ENCODE results near the gene LEKR1. TPM values are rescaled to one million over a fixed set of nuclear protein-coding genes. Genes with fewer than 3 reads are reported as not detected.

The LEKR1 gene
- total RNA-seq, 2 experiments from 2014 or later, result 0.16 TPM; not detected in 1

- no TSS peak for BruUV-seq (replicated peaks)
- no peaks in the 10 kb centered on the region for H4K20me1 ChIP-seq (ENCODE audit: insufficient read depth, low read length)
- no peak overlapping the region for H3K27ac ChIP-seq (ENCODE audit: low read depth, low read length, poor library complexity, severe bottlenecking)
- TF ChIP-seq, protein P1, sequence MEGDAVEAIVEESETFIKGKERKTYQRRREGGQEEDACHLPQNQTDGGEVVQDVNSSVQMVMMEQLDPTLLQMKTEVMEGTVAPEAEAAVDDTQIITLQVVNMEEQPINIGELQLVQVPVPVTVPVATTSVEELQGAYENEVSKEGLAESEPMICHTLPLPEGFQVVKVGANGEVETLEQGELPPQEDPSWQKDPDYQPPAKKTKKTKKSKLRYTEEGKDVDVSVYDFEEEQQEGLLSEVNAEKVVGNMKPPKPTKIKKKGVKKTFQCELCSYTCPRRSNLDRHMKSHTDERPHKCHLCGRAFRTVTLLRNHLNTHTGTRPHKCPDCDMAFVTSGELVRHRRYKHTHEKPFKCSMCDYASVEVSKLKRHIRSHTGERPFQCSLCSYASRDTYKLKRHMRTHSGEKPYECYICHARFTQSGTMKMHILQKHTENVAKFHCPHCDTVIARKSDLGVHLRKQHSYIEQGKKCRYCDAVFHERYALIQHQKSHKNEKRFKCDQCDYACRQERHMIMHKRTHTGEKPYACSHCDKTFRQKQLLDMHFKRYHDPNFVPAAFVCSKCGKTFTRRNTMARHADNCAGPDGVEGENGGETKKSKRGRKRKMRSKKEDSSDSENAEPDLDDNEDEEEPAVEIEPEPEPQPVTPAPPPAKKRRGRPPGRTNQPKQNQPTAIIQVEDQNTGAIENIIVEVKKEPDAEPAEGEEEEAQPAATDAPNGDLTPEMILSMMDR (conservative IDR thresholded peaks at IDR 0.05; ENCODE audit: low read length), result no peak
- no peak for TF ChIP-seq EZH2phosphoT487 (IDR thresholded peaks at IDR 0.05; ENCODE audit: borderline replicate concordance, low read depth, low read length)
- H3K9me3 ChIP-seq (ENCODE audit: low read length), result no peaks in the 10 kb centered on the region
- ChIA-PET CTCF (ENCODE audit: unreplicated experiment) (no interaction called here), POLR2A (interaction anchor here (0.6 kb wide), 1 partner anchor 1067 kb away, joined by 4 read pairs; no protein-coding TSS in a partner anchor)
- H3K4me1 ChIP-seq (ENCODE audit: insufficient read depth, low read length, poor library complexity, severe bottlenecking), result no peaks in the 10 kb centered on the region
- intact Hi-C loops (cut with micrococcal nuclease; ENCODE audit: unreplicated experiment), result no loop called here
- H3K79me2 ChIP-seq (ENCODE audit: insufficient read depth, low read depth, low read length), result no peaks in the 10 kb centered on the region
- no peak overlapping the region for H3K4me2 ChIP-seq (ENCODE audit: low read length)
- H3K4me3 ChIP-seq (ENCODE audit: low read depth, low read length, poor library complexity, severe bottlenecking), result no peak overlapping the region
- no peaks in the 10 kb centered on the region for H3K36me3 ChIP-seq (ENCODE audit: insufficient read depth, low read length)
- no peak for DNase-seq (ENCODE audit: low spot score)
- H2AFZ ChIP-seq (ENCODE audit: low read length), result no peak overlapping the region
- H3K9me2 ChIP-seq (ENCODE audit: insufficient read depth, low read length), result no peaks in the 10 kb centered on the region
Measured at GRCh38 chr3:157026091-157026490, 199.9 kb downstream of the LEKR1 start.

DNA sequence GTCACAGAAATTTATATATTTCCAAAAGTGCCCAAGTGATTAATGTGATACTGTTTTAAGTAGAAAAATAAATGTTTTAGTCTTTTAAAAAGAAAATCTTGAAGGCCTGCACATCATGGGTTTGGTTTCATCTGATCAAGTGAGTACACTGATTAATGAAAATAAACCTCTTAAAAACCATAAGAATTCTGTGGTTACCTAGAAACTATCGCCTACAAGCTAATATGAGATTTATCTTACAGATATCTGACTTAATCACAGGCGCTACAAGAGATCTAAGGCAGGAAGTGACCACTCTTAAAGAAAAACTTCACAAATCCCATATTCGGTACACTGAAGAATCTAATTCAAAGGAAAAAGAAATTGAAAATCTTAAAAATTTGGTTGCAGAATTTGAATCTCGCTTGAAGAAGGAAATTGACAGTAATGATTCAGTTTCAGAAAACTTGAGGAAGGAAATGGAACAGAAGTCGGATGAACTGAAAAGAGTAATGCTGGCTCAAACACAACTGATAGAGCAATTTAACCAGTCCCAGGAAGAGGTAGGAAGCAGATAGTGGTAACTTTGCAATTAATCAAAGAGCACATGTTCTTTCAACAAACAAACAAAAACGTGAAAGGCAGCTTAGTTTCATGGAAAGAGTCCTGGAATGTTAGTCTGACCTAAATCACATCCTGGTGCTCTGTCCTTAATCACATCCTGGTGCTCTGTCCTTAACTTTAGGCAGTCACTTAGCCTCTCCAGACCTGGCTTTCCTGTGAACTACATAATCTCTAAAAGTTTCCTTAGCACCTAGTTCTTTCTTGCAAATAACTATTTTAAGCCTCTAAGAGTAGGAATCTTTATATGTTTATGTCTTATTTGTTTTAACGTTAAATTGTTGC, 201.9 kb downstream of the LEKR1 start:
- no peak overlapping the region for H2AFZ ChIP-seq (ENCODE audit: low read length)
- no peak overlapping the region for H3K27ac ChIP-seq (ENCODE audit: low read depth, low read length, poor library complexity, severe bottlenecking)
- no peak for TF ChIP-seq EZH2phosphoT487 (IDR thresholded peaks at IDR 0.05; ENCODE audit: borderline replicate concordance, low read depth, low read length)
- TF ChIP-seq, protein P1 (conservative IDR thresholded peaks at IDR 0.05; ENCODE audit: low read length), result no peak
- no peaks in the 10 kb centered on the region for H3K4me1 ChIP-seq (ENCODE audit: insufficient read depth, low read length, poor library complexity, severe bottlenecking)
- no peak overlapping the region for H3K4me3 ChIP-seq (ENCODE audit: low read depth, low read length, poor library complexity, severe bottlenecking)
- H3K79me2 ChIP-seq (ENCODE audit: insufficient read depth, low read depth, low read length), result no peaks in the 10 kb centered on the region
- intact Hi-C loops (cut with micrococcal nuclease; ENCODE audit: unreplicated experiment), result no loop called here
- H4K20me1 ChIP-seq (ENCODE audit: insufficient read depth, low read length), result no peaks in the 10 kb centered on the region
- H3K4me2 ChIP-seq (ENCODE audit: low read length), result no peak overlapping the region
- BruUV-seq (replicated peaks), result no TSS peak
- ChIA-PET POLR2A (interaction anchor here (0.8 kb wide), 1 partner anchor 27 kb away, joined by 4 read pairs; no protein-coding TSS in a partner anchor), CTCF (ENCODE audit: unreplicated experiment) (no interaction called here)
- H3K9me3 ChIP-seq (ENCODE audit: low read length), result no peaks in the 10 kb centered on the region
- H3K36me3 ChIP-seq (ENCODE audit: insufficient read depth, low read length), result no peaks in the 10 kb centered on the region
- H3K9me2 ChIP-seq (ENCODE audit: insufficient read depth, low read length), result no peaks in the 10 kb centered on the region
- no peak for DNase-seq (ENCODE audit: low spot score)

GRCh38 chr3:157029365-157029790, 203.2 kb downstream of the LEKR1 start:
- intact Hi-C loops (cut with micrococcal nuclease; ENCODE audit: unreplicated experiment), result no loop called here
- CTCF ChIA-PET (ENCODE audit: unreplicated experiment), result no interaction called here
- Histone ChIP-seq H3K27ac (ENCODE audit: low read depth, low read length, poor library complexity, severe bottlenecking) (no peak overlapping the region), H3K4me3 (ENCODE audit: low read depth, low read length, poor library complexity, severe bottlenecking) (no peak overlapping the region), H3K9me2 (ENCODE audit: insufficient read depth, low read length) (no peaks in the 10 kb centered on the region), H3K36me3 (ENCODE audit: insufficient read depth, low read length) (no peaks in the 10 kb centered on the region), H4K20me1 (ENCODE audit: insufficient read depth, low read length) (no peaks in the 10 kb centered on the region), H3K4me1 (ENCODE audit: insufficient read depth, low read length, poor library complexity, severe bottlenecking) (no peaks in the 10 kb centered on the region), H3K79me2 (ENCODE audit: insufficient read depth, low read depth, low read length) (no peaks in the 10 kb centered on the region), H3K9me3 (ENCODE audit: low read length) (no peaks in the 10 kb centered on the region), H2AFZ (ENCODE audit: low read length) (no peak overlapping the region), H3K4me2 (ENCODE audit: low read length) (no peak overlapping the region)
- BruUV-seq (replicated peaks), result no TSS peak
- TF ChIP-seq EZH2phosphoT487 (IDR thresholded peaks at IDR 0.05; ENCODE audit: borderline replicate concordance, low read depth, low read length), result no peak
- TF ChIP-seq, protein P1 (conservative IDR thresholded peaks at IDR 0.05; ENCODE audit: low read length), result no peak
- no peak for DNase-seq (ENCODE audit: low spot score)
- POLR2A ChIA-PET, result interaction anchor here (0.6 kb wide), 1 partner anchor 23 kb away, joined by 3 read pairs; no protein-coding TSS in a partner anchor

Measured in OCI-LY7 (cell line).